Measurements from ENCODE around the gene EDN2. TPM values are rescaled to one million over a fixed set of nuclear protein-coding genes. Genes with fewer than 3 reads are reported as not detected.
A peak's percentile ranks its signal among the peaks of the same experiment; 100 is the strongest.

Gene EDN2
- total and polyA plus RNA-seq, 2 experiments from 2014 or later = not detected

GRCh38 chr1:41486371-41487125 lies 2.1 kb upstream of the EDN2 start:
- WGBS, 2 experiments (ENCODE audit: low coverage in 1 of 2, low lambda C conversion rate in 2 of 2, missing lambda C conversion rate in 2 of 2) = 82 to 85% methylated on average over 23 of the region's 23 CpGs
- Histone ChIP-seq H3K9ac (no peak overlapping the region), H3K79me2 (ENCODE audit: insufficient read depth) (no peaks in the 10 kb centered on the region), H3K27me3 (replicated peaks; ENCODE audit: insufficient read depth) (no peaks in the 10 kb centered on the region), H2AFZ (no peak overlapping the region), H3K27ac (no peak overlapping the region), H3K4me3 (no peak overlapping the region), H3K4me1 (ENCODE audit: insufficient read depth) (peaks cover 15% of the 10 kb centered on the region), H3K9me3 (ENCODE audit: low read depth) (no peaks in the 10 kb centered on the region), H3K9me2 (ENCODE audit: insufficient read depth) (no peaks in the 10 kb centered on the region), H4K20me1 (ENCODE audit: insufficient read depth) (no peaks in the 10 kb centered on the region), H3F3A (ENCODE audit: insufficient read depth) (no peaks in the 10 kb centered on the region), H3K36me3 (ENCODE audit: low read depth) (no peaks in the 10 kb centered on the region), H3K4me2 (ENCODE audit: unreplicated experiment) (no peak overlapping the region)
- TF ChIP-seq EZH2 (IDR thresholded peaks at IDR 0.05; ENCODE audit: insufficient read depth, poor library complexity, severe bottlenecking) (no peak), EZH2phosphoT487 (IDR thresholded peaks at IDR 0.05; ENCODE audit: insufficient read depth, low read depth) (no peak)
- DNase-seq = peak; percentile 32
- in situ Hi-C loops (cut with MboI) = no loop called here

GRCh38 chr1:41486053-41486370 lies 1.5 kb upstream of the EDN2 start:
- no peak overlapping the region for H2AFZ ChIP-seq
- TF ChIP-seq EZH2phosphoT487 (IDR thresholded peaks at IDR 0.05; ENCODE audit: insufficient read depth, low read depth) = no peak
- no peak for TF ChIP-seq EZH2 (IDR thresholded peaks at IDR 0.05; ENCODE audit: insufficient read depth, poor library complexity, severe bottlenecking)
- no peak overlapping the region for H3K27ac ChIP-seq
- no peaks in the 10 kb centered on the region for H3F3A ChIP-seq (ENCODE audit: insufficient read depth)
- no peak overlapping the region for H3K4me3 ChIP-seq
- H3K9ac ChIP-seq = no peak overlapping the region
- H3K79me2 ChIP-seq (ENCODE audit: insufficient read depth) = no peaks in the 10 kb centered on the region
- H3K9me3 ChIP-seq (ENCODE audit: low read depth) = no peaks in the 10 kb centered on the region
- H3K36me3 ChIP-seq (ENCODE audit: low read depth) = no peaks in the 10 kb centered on the region
- no peaks in the 10 kb centered on the region for H3K9me2 ChIP-seq (ENCODE audit: insufficient read depth)
- no peaks in the 10 kb centered on the region for H4K20me1 ChIP-seq (ENCODE audit: insufficient read depth)
- DNase-seq = no peak
- 91% methylated on average over 4 of the region's 4 CpGs for WGBS, 2 experiments (ENCODE audit: low coverage in 1 of 2, low lambda C conversion rate in 2 of 2, missing lambda C conversion rate in 2 of 2)
- no peaks in the 10 kb centered on the region for H3K27me3 ChIP-seq (replicated peaks; ENCODE audit: insufficient read depth)
- peaks cover 15% of the 10 kb centered on the region for H3K4me1 ChIP-seq (ENCODE audit: insufficient read depth)
- in situ Hi-C loops (cut with MboI) = no loop called here
- H3K4me2 ChIP-seq (ENCODE audit: unreplicated experiment) = no peak overlapping the region

- DNase-seq = peak; percentile 70
- no peak overlapping the region for H3K4me2 ChIP-seq (ENCODE audit: unreplicated experiment)
These were observed 1.1 kb upstream of the EDN2 start for GRCh38 chr1:41485605-41486004.

GRCh38 chr1:41483960-41484401 lies 502 bp downstream of the EDN2 start:
- no peaks in the 10 kb centered on the region for H4K20me1 ChIP-seq (ENCODE audit: insufficient read depth)
- no peak overlapping the region for H3K4me2 ChIP-seq (ENCODE audit: unreplicated experiment)
- in situ Hi-C loops (cut with MboI) = no loop called here
- H3K36me3 ChIP-seq (ENCODE audit: low read depth) = no peaks in the 10 kb centered on the region
- no peaks in the 10 kb centered on the region for H3F3A ChIP-seq (ENCODE audit: insufficient read depth)
- WGBS, 2 experiments (ENCODE audit: low coverage in 1 of 2, low lambda C conversion rate in 2 of 2, missing lambda C conversion rate in 2 of 2) = 77 to 84% methylated on average over 8 of the region's 9 CpGs
- H3K9me3 ChIP-seq (ENCODE audit: low read depth) = no peaks in the 10 kb centered on the region
- no peak overlapping the region for H3K4me3 ChIP-seq
- DNase-seq = no peak
- no peaks in the 10 kb centered on the region for H3K27me3 ChIP-seq (replicated peaks; ENCODE audit: insufficient read depth)
- H3K9me2 ChIP-seq (ENCODE audit: insufficient read depth) = no peaks in the 10 kb centered on the region
- H3K4me1 ChIP-seq (ENCODE audit: insufficient read depth) = peaks cover 16% of the 10 kb centered on the region
- no peak overlapping the region for H3K9ac ChIP-seq
- H2AFZ ChIP-seq = no peak overlapping the region
- TF ChIP-seq EZH2phosphoT487 (IDR thresholded peaks at IDR 0.05; ENCODE audit: insufficient read depth, low read depth) (no peak), EZH2 (IDR thresholded peaks at IDR 0.05; ENCODE audit: insufficient read depth, poor library complexity, severe bottlenecking) (no peak)
- no peak overlapping the region for H3K27ac ChIP-seq
- no peaks in the 10 kb centered on the region for H3K79me2 ChIP-seq (ENCODE audit: insufficient read depth)

More at GRCh38 chr1:41485605-41486004, 1.1 kb upstream of the EDN2 start:
- Histone ChIP-seq H3K9me3 (ENCODE audit: low read depth) (no peaks in the 10 kb centered on the region), H2AFZ (no peak overlapping the region), H3K27me3 (replicated peaks; ENCODE audit: insufficient read depth) (no peaks in the 10 kb centered on the region), H3K9me2 (ENCODE audit: insufficient read depth) (no peaks in the 10 kb centered on the region), H3K36me3 (ENCODE audit: low read depth) (no peaks in the 10 kb centered on the region), H3K4me1 (ENCODE audit: insufficient read depth) (peaks cover 15% of the 10 kb centered on the region), H3K27ac (no peak overlapping the region), H3K79me2 (ENCODE audit: insufficient read depth) (no peaks in the 10 kb centered on the region), H3K9ac (no peak overlapping the region), H4K20me1 (ENCODE audit: insufficient read depth) (no peaks in the 10 kb centered on the region), H3F3A (ENCODE audit: insufficient read depth) (no peaks in the 10 kb centered on the region), H3K4me3 (no peak overlapping the region)
- 27 to 37% methylated on average over 5 of the region's 5 CpGs for WGBS, 2 experiments (ENCODE audit: low coverage in 1 of 2, low lambda C conversion rate in 2 of 2, missing lambda C conversion rate in 2 of 2)
- in situ Hi-C loops (cut with MboI) = no loop called here
- TF ChIP-seq EZH2 (IDR thresholded peaks at IDR 0.05; ENCODE audit: insufficient read depth, poor library complexity, severe bottlenecking) (no peak), EZH2phosphoT487 (IDR thresholded peaks at IDR 0.05; ENCODE audit: insufficient read depth, low read depth) (no peak)
